IMR-90 (cell line): ENCODE results near the gene ADD3. TPM values are rescaled to one million over a fixed set of nuclear protein-coding genes. Genes with fewer than 3 reads are reported as not detected.

Source experiments
- ATAC-seq: fragments of 200-7000 bp; cut with Tn5 transposase; 2 replicates; pipeline ENCODE4 v1.9.1; 2020; ENCODE audit warnings: low read depth, mild to moderate bottlenecking, moderate library complexity
- BruUV-seq: library from RNA; stranded (reverse); fragments of 400-500 nt; replicated peaks from 2 replicates; lab custom pipeline; 2021; lab: Mats Ljungman, UMichigan
- CTCF ChIA-PET: fragments of 300-600 bp; formaldehyde crosslinking; extraction: SDS; loops from one replicate; lab custom pipeline; 2021; ENCODE audit warnings: antibody characterized with exemption; lab: Yijun Ruan, JAX
- POLR2A ChIA-PET: fragments of 300-600 bp; sonication (Branson Sonifier 250); formaldehyde crosslinking; loops from one replicate; lab custom pipeline; 2022; ENCODE audit warnings: antibody characterized with exemption; ENCODE audit not compliant: unreplicated experiment; lab: Charles Lee
- DNase-seq: peaks from one replicate; pipeline ENCODE4 v3.0.0; 2013
- H2AFZ ChIP-seq: replicated peaks from 2 replicates; pipeline ENCODE3; 2013; ENCODE audit warnings: low read length, mild to moderate bottlenecking; ENCODE audit not compliant: poor library complexity
- H2AK5ac ChIP-seq: 2 replicates; pipeline ENCODE4 v1.6.1; 2013; ENCODE audit warnings: low read depth, low read length, inconsistent platforms
- H2AK9ac ChIP-seq: replicated peaks from 2 replicates; pipeline ENCODE3; 2013; ENCODE audit warnings: mild to moderate bottlenecking, low read depth, low read length, moderate library complexity; ENCODE audit not compliant: poor library complexity
- H2BK120ac ChIP-seq: 2 replicates; pipeline ENCODE4 v1.6.1; 2013; ENCODE audit warnings: low read depth, low read length, inconsistent platforms
- H2BK15ac ChIP-seq: 3 replicates; pipeline ENCODE4 v1.6.1; 2013; ENCODE audit warnings: low read depth, low read length, inconsistent platforms
- H2BK20ac ChIP-seq: 2 replicates; pipeline ENCODE4 v1.6.1; 2013; ENCODE audit warnings: low read depth, mild to moderate bottlenecking, inconsistent platforms, low read length, moderate library complexity
- H2BK5ac ChIP-seq: 2 replicates; pipeline ENCODE4 v1.6.1; 2013; ENCODE audit warnings: mild to moderate bottlenecking, low read depth, low read length, inconsistent platforms; ENCODE audit not compliant: poor library complexity, severe bottlenecking
- H3K14ac ChIP-seq: replicated peaks from 2 replicates; pipeline ENCODE4 v1.6.1; 2013; ENCODE audit warnings: low read depth, low read length, inconsistent platforms
- H3K18ac ChIP-seq: 2 replicates; pipeline ENCODE4 v1.6.1; 2013; ENCODE audit warnings: low read depth, low read length, control low read depth
- H3K23ac ChIP-seq: 2 replicates; pipeline ENCODE4 v1.6.1; 2013; ENCODE audit warnings: low read depth, low read length, inconsistent platforms
- H3K27ac ChIP-seq: 2 replicates; pipeline ENCODE4 v1.5.1; 2013; ENCODE audit warnings: mild to moderate bottlenecking, control low read depth, low read length; ENCODE audit not compliant: insufficient read depth
- H3K27me3 ChIP-seq: 2 replicates; pipeline ENCODE4 v1.6.1; 2013; ENCODE audit warnings: low read length; ENCODE audit not compliant: control insufficient read depth, insufficient read depth
- H3K36me3 ChIP-seq: 2 replicates; pipeline ENCODE4 v1.6.1; 2013; ENCODE audit warnings: low read length, mixed read lengths; ENCODE audit not compliant: control insufficient read depth, insufficient read depth
- H3K4ac ChIP-seq: 2 replicates; pipeline ENCODE4 v1.6.1; 2013; ENCODE audit warnings: low read depth, low read length, inconsistent platforms
- H3K4me1 ChIP-seq: 2 replicates; pipeline ENCODE4 v1.6.1; 2013; ENCODE audit warnings: low read length, mixed read lengths; ENCODE audit not compliant: control insufficient read depth, insufficient read depth
- H3K4me2 ChIP-seq: 2 replicates; pipeline ENCODE4 v1.6.1; 2013; ENCODE audit warnings: low read depth, mild to moderate bottlenecking, control low read depth, low read length, moderate library complexity
- H3K4me3 ChIP-seq: 2 replicates; pipeline ENCODE4 v1.5.1; 2013; ENCODE audit warnings: low read depth, mild to moderate bottlenecking, control low read depth, low read length, moderate library complexity; ENCODE audit not compliant: insufficient read depth
- H3K56ac ChIP-seq: 2 replicates; pipeline ENCODE4 v1.6.1; 2013; ENCODE audit warnings: low read length, inconsistent platforms; ENCODE audit not compliant: insufficient read depth; ENCODE audit errors: extremely low read depth
- H3K79me1 ChIP-seq, 2 experiments: 2 replicates each; pipeline ENCODE4 v1.6.1; 2013; ENCODE audit warnings: low read length in 2 of 2, inconsistent platforms in 1 of 2, low read depth in 1 of 2
- H3K9ac ChIP-seq: 2 replicates; pipeline ENCODE4 v1.6.1; 2013; ENCODE audit warnings: low read depth, low read length, control low read depth
- H3K9me1 ChIP-seq: 2 replicates; pipeline ENCODE4 v1.6.1; 2013; ENCODE audit warnings: low read length, inconsistent platforms; ENCODE audit not compliant: insufficient read depth
- H3K9me3 ChIP-seq: 2 replicates; pipeline ENCODE4 v1.6.1; 2013; ENCODE audit warnings: low read length; ENCODE audit not compliant: control insufficient read depth, insufficient read depth
- H4K20me1 ChIP-seq: 2 replicates; pipeline ENCODE4 v1.6.1; 2013; ENCODE audit warnings: low read length, inconsistent platforms; ENCODE audit not compliant: insufficient read depth
- H4K5ac ChIP-seq: 2 replicates; pipeline ENCODE4 v1.6.1; 2013; ENCODE audit warnings: mild to moderate bottlenecking, low read depth, low read length, control low read depth
- H4K8ac ChIP-seq, 2 experiments: 2 replicates each; pipeline ENCODE4 v1.6.1; 2013; ENCODE audit warnings: low read depth in 2 of 2, low read length in 2 of 2, control low read depth in 1 of 2, inconsistent platforms in 1 of 2
- H4K91ac ChIP-seq: 2 replicates; pipeline ENCODE4 v1.6.1; 2013; ENCODE audit warnings: low read depth, low read length, inconsistent platforms; ENCODE audit not compliant: insufficient read depth
- BHLHE40 ChIP-seq: fragments of 150-350 bp; IDR thresholded peaks from 2 replicates; pipeline ENCODE4 v1.6.1; 2016; ENCODE audit warnings: mild to moderate bottlenecking, low read depth, low read length
- CEBPB ChIP-seq: IDR thresholded peaks from 2 replicates; pipeline ENCODE4 v1.6.1; 2012; ENCODE audit warnings: low read depth, low read length, improper control_type of control experiment
- CTCF ChIP-seq: conservative IDR thresholded peaks from 2 replicates; pipeline ENCODE4 v1.5.1; 2012; ENCODE audit warnings: mild to moderate bottlenecking, low read depth, low read length, improper control_type of control experiment
- FOS ChIP-seq: fragments of 150-350 bp; IDR thresholded peaks from 2 replicates; pipeline ENCODE4 v1.6.1; 2016; ENCODE audit warnings: low read depth, low read length
- MAFK ChIP-seq: IDR thresholded peaks from 2 replicates; pipeline ENCODE4 v1.6.1; 2012; ENCODE audit warnings: low read depth, low read length, improper control_type of control experiment
- MAZ ChIP-seq: IDR thresholded peaks from 2 replicates; pipeline ENCODE4 v1.6.1; 2012; ENCODE audit warnings: low read depth, mild to moderate bottlenecking, low read length, improper control_type of control experiment, moderate library complexity, borderline replicate concordance
- MXI1 ChIP-seq: IDR thresholded peaks from 2 replicates; pipeline ENCODE4 v1.6.1; 2012; ENCODE audit warnings: low read depth, mild to moderate bottlenecking, low read length, moderate library complexity, borderline replicate concordance
- NFE2L2 ChIP-seq: fragments of 150-350 bp; IDR thresholded peaks from 2 replicates; pipeline ENCODE4 v1.6.1; 2016; ENCODE audit warnings: low read depth, mild to moderate bottlenecking, low read length
- RAD21 ChIP-seq: IDR thresholded peaks from 2 replicates; pipeline ENCODE4 v1.6.1; 2012; ENCODE audit warnings: low read length, improper control_type of control experiment
- RCOR1 ChIP-seq: IDR thresholded peaks from 2 replicates; pipeline ENCODE4 v1.6.1; 2012; ENCODE audit warnings: mild to moderate bottlenecking, low read length, improper control_type of control experiment; ENCODE audit not compliant: insufficient replicate concordance
- RFX5 ChIP-seq: IDR thresholded peaks from 2 replicates; pipeline ENCODE4 v1.8.0; 2012; ENCODE audit warnings: low read depth, mild to moderate bottlenecking, low read length, moderate library complexity
- SMC3 ChIP-seq: fragments of 150-350 bp; IDR thresholded peaks from 2 replicates; pipeline ENCODE4 v1.6.1; 2016; ENCODE audit warnings: low read depth, mild to moderate bottlenecking, antibody characterized with exemption, low read length, moderate library complexity
- WGBS, 2 experiments: methylation state at CpG; one replicate each; pipeline versions ENCODE4 v1.1.5 to v1.1.7; 2013; ENCODE audit warnings: missing lambda C conversion rate in 2 of 2; ENCODE audit not compliant: insufficient read length in 1 of 2; ENCODE audit errors: extremely low coverage in 2 of 2; 5-methylcytosine and 5-hydroxymethylcytosine counted together
- dilution Hi-C: fragments of 300-500 bp; cut with HindIII; formaldehyde crosslinking; loops from one replicate; pipeline ENCODE4 v1.14.3; 2018; ENCODE audit warnings: low sequenced_read_pairs; ENCODE audit not compliant: unreplicated experiment
- in situ Hi-C: fragments of 300-500 bp; cut with MboI; formaldehyde crosslinking; loops from 3 replicates; pipeline ENCODE4 v1.14.3; 2019; ENCODE audit warnings: low sequenced_read_pairs, inconsistent platforms, mixed read lengths
- intact Hi-C: fragments of 100-400 bp; cut with micrococcal nuclease; formaldehyde crosslinking; loops from 2 replicates; pipeline ENCODE4 v1.10.0; 2022
- polyA plus RNA-seq, 3 experiments: library from polyadenylated mRNA; depleted of rRNA; stranded (reverse); fragments of >200 nt; gene quantifications; 2 replicates each; pipeline ENCODE4 v1.2.3, GENCODE V29; 2012; ENCODE audit warnings: low replicate concordance in 1 of 3
- total RNA-seq: library from RNA; depleted of rRNA; stranded (reverse); fragments of >200 nt; gene quantifications from 2 replicates; pipeline ENCODE4 v1.2.3, GENCODE V29; 2012
- TF ChIP-seq, protein P1 (sequence below): fragments of 150-350 bp; IDR thresholded peaks from 2 replicates; pipeline ENCODE4 v1.6.1; 2017; ENCODE audit warnings: mild to moderate bottlenecking, antibody characterized with exemption, low read length, low read depth

Gene ADD3
- total and polyA plus RNA-seq, 2 of the 4 experiments (the other 2 are of a cell fraction), result 138 to 212 TPM

DNA sequence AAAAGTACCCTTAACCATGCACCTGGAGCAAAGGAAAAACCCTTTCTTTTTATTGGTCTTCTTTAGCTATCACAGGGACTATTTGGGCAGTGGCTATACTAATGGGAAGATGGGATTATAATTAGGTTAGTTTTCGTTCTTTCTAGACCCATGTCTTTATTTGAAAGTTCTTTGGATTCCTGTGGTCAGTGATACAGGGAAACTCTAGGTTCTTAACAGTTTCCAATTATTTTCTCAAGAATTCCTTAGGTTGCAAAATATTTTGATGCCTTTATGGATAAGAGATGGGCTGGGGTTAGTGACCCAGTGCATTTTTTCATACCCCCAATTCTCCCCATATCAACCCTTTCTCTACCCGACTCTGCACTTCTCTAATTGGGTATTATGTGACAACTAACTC is 49.0 kb downstream of the ADD3 start:
- Histone ChIP-seq H3K27me3 (no peaks in the 10 kb centered on the region), H4K20me1 (peaks cover 4% of the 10 kb centered on the region; the same call in 1 of the 2 replicates), H3K36me3 (no peaks in the 10 kb centered on the region), H3K18ac (peak overlapping the region; percentile 51), H2BK20ac (peak overlapping the region; percentile 55; the same call in 1 of the 2 replicates), H3K4me1 (peaks cover 17% of the 10 kb centered on the region), H3K4me3 (no peak overlapping the region), H3K56ac (no peak overlapping the region), H4K91ac (no peak overlapping the region), H4K5ac (no peak overlapping the region), H2AK5ac (no peak overlapping the region), H3K9me1 (peaks cover 6% of the 10 kb centered on the region), H3K23ac (no peak overlapping the region; the same call in 1 of the 2 replicates), H2BK15ac (no peak overlapping the region), H2AK9ac (no peak overlapping the region), H3K9me3 (no peaks in the 10 kb centered on the region), H2BK5ac (peak overlapping the region; percentile 46), H4K8ac (peak overlapping the region in 1 of 2 experiments; percentile 13; a peak in 1 of 4 replicates), H3K79me1 (peaks cover 28 to 61% of the 10 kb centered on the region in 2 experiments), H2AFZ (no peak overlapping the region), H3K14ac (no peak overlapping the region), H3K9ac (no peak overlapping the region), H3K4me2 (peak overlapping the region; percentile 79), H3K4ac (no peak overlapping the region; the same call in 1 of the 2 replicates), H3K27ac (no peak overlapping the region), H2BK120ac (peak overlapping the region; percentile 70; the same call in 1 of the 2 replicates)
- intact Hi-C loops (loop anchor here (2.0 kb wide), 1 partner anchor 18 kb away; no protein-coding TSS in a partner anchor), in situ Hi-C loops (no loop called here), dilution Hi-C loops (no loop called here)
- ChIA-PET CTCF (interaction anchor here (1.2 to 2.4 kb wide), 3 partner anchors 22 to 173 kb away, joined by 4 to 9 read pairs (median 8); no protein-coding TSS in a partner anchor), POLR2A (no interaction called here)
- DNase-seq (peak; percentile 57), ATAC-seq (peak; percentile 89)
- BruUV-seq, result no TSS peak
- TF ChIP-seq CTCF (no peak), SMC3 (no peak), RFX5 (no peak), RCOR1 (no peak), MAZ (no peak), MXI1 (no peak), RAD21 (no peak), CEBPB (0 out of 2 replicates have a peak, but pooled peaks have one; percentile 20), MAFK (peak; percentile 73), BHLHE40 (no peak), FOS (no peak), NFE2L2 (no peak)
- TF ChIP-seq, protein P1, sequence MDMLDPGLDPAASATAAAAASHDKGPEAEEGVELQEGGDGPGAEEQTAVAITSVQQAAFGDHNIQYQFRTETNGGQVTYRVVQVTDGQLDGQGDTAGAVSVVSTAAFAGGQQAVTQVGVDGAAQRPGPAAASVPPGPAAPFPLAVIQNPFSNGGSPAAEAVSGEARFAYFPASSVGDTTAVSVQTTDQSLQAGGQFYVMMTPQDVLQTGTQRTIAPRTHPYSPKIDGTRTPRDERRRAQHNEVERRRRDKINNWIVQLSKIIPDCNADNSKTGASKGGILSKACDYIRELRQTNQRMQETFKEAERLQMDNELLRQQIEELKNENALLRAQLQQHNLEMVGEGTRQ, result no peak
- WGBS, 2 experiments, result no CpG with 5 or more reads among the region's 2 CpGs
